Gastrocnemius medialis (tissue), 4 donors: ENCODE measurements around the gene SRD5A2. TPM values are rescaled to one million over a fixed set of nuclear protein-coding genes. Genes with fewer than 3 reads are reported as not detected.
A peak's percentile ranks its signal among the peaks of the same experiment; 100 is the strongest.

Experiments used
- ATAC-seq, 2 donors: fragments of 150-250 bp; one replicate each; pipeline ENCODE4 v1.9.1; 2016
- DNase-seq, 2 donors: peaks; one replicate each; pipeline ENCODE4 v3.0.0-alpha.2; 2019
- H3K27ac ChIP-seq, 4 donors: fragments of 200-600 bp; sonication (generic); 1 replicate in 1 of 4; 2 replicates in 3 of 4; pipeline ENCODE4 v1.5.1; 2016 to 2018; ENCODE audit warnings: mild to moderate bottlenecking in 2 of 4, moderate library complexity in 1 of 4
- H3K27me3 ChIP-seq, 3 donors: fragments of 200-600 bp; sonication (generic) in 2 of 3; 1 replicate in 1 of 3; 2 replicates in 2 of 3; pipeline versions ENCODE4 v1.5.1 to v1.6.0; 2016 to 2019; ENCODE audit warnings: mild to moderate bottlenecking in 1 of 3, moderate library complexity in 1 of 3
- H3K36me3 ChIP-seq, 2 donors: fragments of 200-600 bp; sonication (generic) in 1 of 2; one replicate each; pipeline ENCODE4 v1.5.1; 2017 to 2018
- H3K4me1 ChIP-seq, 2 donors: fragments of 200-600 bp; sonication (generic) in 1 of 2; one replicate each; pipeline ENCODE4 v1.5.1; 2016 to 2017; ENCODE audit warnings: mild to moderate bottlenecking in 2 of 2
- H3K4me3 ChIP-seq, 4 donors: fragments of 200-600 bp; sonication (generic) in 3 of 4; 1 replicate in 1 of 4; 2 replicates in 3 of 4; pipeline ENCODE4 v1.5.1; 2016 to 2019; ENCODE audit warnings: mild to moderate bottlenecking in 2 of 4
- H3K9me3 ChIP-seq, 3 donors: fragments of 200-600 bp; sonication (generic) in 2 of 3; 1 replicate in 1 of 3; 2 replicates in 2 of 3; pipeline ENCODE4 v1.5.1; 2016 to 2019
- CTCF ChIP-seq, 5 experiments: fragments of 450-650 bp in 3 of 5; fragments of 200-600 bp in 2 of 5; sonication (generic) in 2 of 5; IDR thresholded peaks in 4 of 5; conservative IDR thresholded peaks in 1 of 5; 1 replicate in 4 of 5; 2 replicates in 1 of 5; pipeline ENCODE4 v1.5.1; 2016 to 2019; ENCODE audit warnings: antibody characterized with exemption in 5 of 5, mild to moderate bottlenecking in 3 of 5, moderate library complexity in 3 of 5
- POLR2A ChIP-seq, 2 donors: fragments of 450-650 bp; IDR thresholded peaks; one replicate each; pipeline ENCODE4 v1.6.1; 2017; ENCODE audit warnings: antibody characterized with exemption in 2 of 2, mild to moderate bottlenecking in 2 of 2, moderate library complexity in 2 of 2
- in situ Hi-C, 4 donors: fragments of 200-750 bp; cut with MboI; loops; one replicate each; pipeline versions ENCODE4 v1.15.0 to v1.8.0; 2017; ENCODE audit warnings: low sequenced_read_pairs in 4 of 4
- intact Hi-C: fragments of 100-400 bp; cut with DNase I; formaldehyde crosslinking; loops from one replicate; pipeline ENCODE4 v1.15.1; 2023; ENCODE audit warnings: low total_unique reads
- total RNA-seq, 4 donors: library from RNA; depleted of rRNA; stranded (reverse); fragments of >200 nt; gene quantifications; one replicate each; pipeline versions ENCODE4 v1.1.0 to v1.2.3, GENCODE V29; 2016

SRD5A2 gene
- total RNA-seq, 4 donors from 2014 or later, result 0.07 to 0.31 (median 0.07) TPM; not detected in 1

- TF ChIP-seq POLR2A (IDR thresholded peaks at IDR 0.05) (no peak), CTCF (IDR thresholded peaks at IDR 0.05 in 4 of 5, conservative IDR thresholded peaks at IDR 0.05 in 1 of 5) (no peak)
- intact Hi-C loops, result no loop called here
- no peaks in the 10 kb centered on the region for H3K36me3 ChIP-seq
- ATAC-seq (no peak), DNase-seq (no peak)
- H3K27me3 ChIP-seq, result no peaks in the 10 kb centered on the region
- H3K9me3 ChIP-seq, result no peaks in the 10 kb centered on the region
- no peak overlapping the region for H3K27ac ChIP-seq
- no peaks in the 10 kb centered on the region for H3K4me1 ChIP-seq
- H3K4me3 ChIP-seq, result no peak overlapping the region
- in situ Hi-C loops, result no loop called here
These were observed 56.1 kb downstream of the SRD5A2 start for GRCh38 chr2:31524592-31524991.

GRCh38 chr2:31523871-31524492 lies 56.8 kb downstream of the SRD5A2 start:
- intact Hi-C loops, result no loop called here
- in situ Hi-C loops, result no loop called here

GRCh38 chr2:31522786-31523185 lies 58.0 kb downstream of the SRD5A2 start:
- TF ChIP-seq POLR2A (IDR thresholded peaks at IDR 0.05) (no peak), CTCF (IDR thresholded peaks at IDR 0.05 in 4 of 5, conservative IDR thresholded peaks at IDR 0.05 in 1 of 5) (no peak)
- ATAC-seq (no peak), DNase-seq (no peak)
- H3K36me3 ChIP-seq, result no peaks in the 10 kb centered on the region
- no peaks in the 10 kb centered on the region for H3K27me3 ChIP-seq
- in situ Hi-C loops, result no loop called here
- no peaks in the 10 kb centered on the region for H3K9me3 ChIP-seq
- H3K27ac ChIP-seq, result no peak overlapping the region
- intact Hi-C loops, result no loop called here
- H3K4me1 ChIP-seq, result no peaks in the 10 kb centered on the region
- H3K4me3 ChIP-seq, result no peak overlapping the region

More at GRCh38 chr2:31523871-31524492, 56.8 kb downstream of the SRD5A2 start:
- H3K9me3 ChIP-seq, result no peaks in the 10 kb centered on the region
- H3K4me1 ChIP-seq, result no peaks in the 10 kb centered on the region
- DNase-seq, result no peak
- no peaks in the 10 kb centered on the region for H3K36me3 ChIP-seq
- peak; percentile 12 to 53 for ATAC-seq
- no peaks in the 10 kb centered on the region for H3K27me3 ChIP-seq
- no peak overlapping the region for H3K4me3 ChIP-seq
- no peak overlapping the region for H3K27ac ChIP-seq
- TF ChIP-seq POLR2A (IDR thresholded peaks at IDR 0.05) (no peak), CTCF (IDR thresholded peaks at IDR 0.05 in 4 of 5, conservative IDR thresholded peaks at IDR 0.05 in 1 of 5) (peak; percentile 21 to 67 (median 51))

- TF ChIP-seq POLR2A (IDR thresholded peaks at IDR 0.05) (no peak), CTCF (IDR thresholded peaks at IDR 0.05 in 4 of 5, conservative IDR thresholded peaks at IDR 0.05 in 1 of 5) (no peak)
- Histone ChIP-seq H3K4me3 (no peak overlapping the region), H3K36me3 (no peaks in the 10 kb centered on the region), H3K9me3 (no peaks in the 10 kb centered on the region), H3K27ac (no peak overlapping the region), H3K4me1 (no peaks in the 10 kb centered on the region), H3K27me3 (no peaks in the 10 kb centered on the region)
- ATAC-seq (no peak), DNase-seq (no peak)
- in situ Hi-C loops, result no loop called here
- intact Hi-C loops, result no loop called here
These were observed 63.1 kb downstream of the SRD5A2 start for GRCh38 chr2:31517442-31518203.
